Measurements from ENCODE around the gene CDKN2B. TPM values are rescaled to one million over a fixed set of nuclear protein-coding genes. Genes with fewer than 3 reads are reported as not detected.
A peak's percentile ranks its signal among the peaks of the same experiment; 100 is the strongest.

CDKN2B gene
- total RNA-seq, 2 experiments from 2014 or later = 2.0 to 3.7 TPM

- BruUV-seq (replicated peaks) = no TSS peak
- Histone ChIP-seq H3K79me2 (ENCODE audit: insufficient read depth, low read depth, low read length) (peaks cover 82% of the 10 kb centered on the region), H3K4me2 (ENCODE audit: low read length) (no peak overlapping the region)
Measured at GRCh38 chr9:21976334-21976875, 32.7 kb downstream of the CDKN2B start.

GRCh38 chr9:21974722-21975409 lies 34.2 kb downstream of the CDKN2B start:
- intact Hi-C loops (cut with micrococcal nuclease; ENCODE audit: unreplicated experiment) = no loop called here
- H3K4me1 ChIP-seq (ENCODE audit: insufficient read depth, low read length, poor library complexity, severe bottlenecking) = peaks cover 13% of the 10 kb centered on the region
- DNase-seq (ENCODE audit: low spot score) = no peak
- no peak overlapping the region for H2AFZ ChIP-seq (ENCODE audit: low read length)
- CTCF ChIA-PET (ENCODE audit: unreplicated experiment) = no interaction called here
- H3K27ac ChIP-seq (ENCODE audit: low read depth, low read length, poor library complexity, severe bottlenecking) = no peak overlapping the region
- H3K4me3 ChIP-seq (ENCODE audit: low read depth, low read length, poor library complexity, severe bottlenecking) = no peak overlapping the region
- TF ChIP-seq CTCF (conservative IDR thresholded peaks at IDR 0.05; ENCODE audit: low read length) (no peak), EZH2phosphoT487 (IDR thresholded peaks at IDR 0.05; ENCODE audit: borderline replicate concordance, low read depth, low read length) (no peak)
- peak overlapping the region; percentile 53; the same call in 1 of the 2 replicates for H3K4me2 ChIP-seq (ENCODE audit: low read length)
- H4K20me1 ChIP-seq (ENCODE audit: insufficient read depth, low read length) = no peaks in the 10 kb centered on the region; the same call in 1 of the 2 replicates
- POLR2A ChIA-PET = interaction anchor here (0.6 to 3.0 kb wide), 3 partner anchors 8 to 166 kb away, joined by 4 to 12 read pairs (median 4); no protein-coding TSS in a partner anchor
- H3K36me3 ChIP-seq (ENCODE audit: insufficient read depth, low read length) = peaks cover 79% of the 10 kb centered on the region
- H3K79me2 ChIP-seq (ENCODE audit: insufficient read depth, low read depth, low read length) = peaks cover 71% of the 10 kb centered on the region
- no TSS peak for BruUV-seq (replicated peaks)
- no peaks in the 10 kb centered on the region; the same call in 1 of the 2 replicates for H3K9me3 ChIP-seq (ENCODE audit: low read length)
- no peaks in the 10 kb centered on the region for H3K9me2 ChIP-seq (ENCODE audit: insufficient read depth, low read length)

More at GRCh38 chr9:21976334-21976875, 32.7 kb downstream of the CDKN2B start:
- no peak overlapping the region for H2AFZ ChIP-seq (ENCODE audit: low read length)
- no peak for DNase-seq (ENCODE audit: low spot score)
- TF ChIP-seq CTCF (conservative IDR thresholded peaks at IDR 0.05; ENCODE audit: low read length) (no peak), EZH2phosphoT487 (IDR thresholded peaks at IDR 0.05; ENCODE audit: borderline replicate concordance, low read depth, low read length) (no peak)
- no peaks in the 10 kb centered on the region for H3K9me2 ChIP-seq (ENCODE audit: insufficient read depth, low read length)
- H3K36me3 ChIP-seq (ENCODE audit: insufficient read depth, low read length) = peaks cover 69% of the 10 kb centered on the region
- no peaks in the 10 kb centered on the region; the same call in 1 of the 2 replicates for H4K20me1 ChIP-seq (ENCODE audit: insufficient read depth, low read length)
- ChIA-PET POLR2A (interaction anchor here (0.5 to 1.2 kb wide), 5 partner anchors 9 to 787 kb away, joined by 3 to 4 read pairs (median 4); no protein-coding TSS in a partner anchor), CTCF (ENCODE audit: unreplicated experiment) (no interaction called here)
- no peak overlapping the region for H3K27ac ChIP-seq (ENCODE audit: low read depth, low read length, poor library complexity, severe bottlenecking)
- H3K4me1 ChIP-seq (ENCODE audit: insufficient read depth, low read length, poor library complexity, severe bottlenecking) = peaks cover 13% of the 10 kb centered on the region
- H3K9me3 ChIP-seq (ENCODE audit: low read length) = no peaks in the 10 kb centered on the region; the same call in 1 of the 2 replicates
- intact Hi-C loops (cut with micrococcal nuclease; ENCODE audit: unreplicated experiment) = no loop called here
- no peak overlapping the region for H3K4me3 ChIP-seq (ENCODE audit: low read depth, low read length, poor library complexity, severe bottlenecking)
